ENCODE measurements around the gene OSM.

GRCh38 chr22:30212996-30213441, 53.6 kb downstream of the OSM start:
- no peak for TF ChIP-seq POLR2A (IDR thresholded peaks at IDR 0.05)
- TF ChIP-seq CTCF (IDR thresholded peaks at IDR 0.05) = no peak
- no peak for TF ChIP-seq POLR2AphosphoS5 (IDR thresholded peaks at IDR 0.05)
